ENCODE results near the gene BTBD16. TPM values are rescaled to one million over a fixed set of nuclear protein-coding genes. Genes with fewer than 3 reads are reported as not detected.

The BTBD16 gene
- total and polyA plus RNA-seq, 10 of the 15 experiments (the other 5 are each of a cell fraction or from before 2014, with no cell fraction given), result 0.11 TPM; not detected in 9

GRCh38 chr10:122257041-122257440 is 14.1 kb upstream of the BTBD16 start (continued):
- TF ChIP-seq ZNF592 (IDR thresholded peaks at IDR 0.05) (no peak), PAX8 (IDR thresholded peaks at IDR 0.05) (no peak), NFYA (IDR thresholded peaks at IDR 0.05; ENCODE audit: borderline replicate concordance, low read depth, low read length) (no peak), NFIC (IDR thresholded peaks at IDR 0.05; ENCODE audit: low read depth, low read length) (no peak), MXI1 (IDR thresholded peaks at IDR 0.05; ENCODE audit: low read depth, low read length) (no peak), PBX3 (IDR thresholded peaks at IDR 0.05; ENCODE audit: insufficient replicate concordance, low read depth, low read length) (no peak)
